SU-DHL-6 (cell line): Measurements from ENCODE around the gene SPEG.

Source experiments
- H2AFZ ChIP-seq: fragments of 200-600 bp; sonication (generic); 2 replicates; pipeline ENCODE4 v1.6.1; 2014; ENCODE audit warnings: low read depth, mild to moderate bottlenecking, moderate library complexity, mixed read lengths, antibody characterized with exemption, low read length; ENCODE audit not compliant: severe bottlenecking
- H3F3A ChIP-seq: fragments of 200-600 bp; shearing (Covaris generic); 2 replicates; pipeline ENCODE4 v1.6.0; 2016; ENCODE audit warnings: antibody characterized with exemption, mild to moderate bottlenecking; ENCODE audit not compliant: insufficient read depth
- H3K27ac ChIP-seq: fragments of 200-600 bp; sonication (generic); 2 replicates; pipeline ENCODE4 v1.5.1; 2016; ENCODE audit warnings: low read depth, mild to moderate bottlenecking, low read length, moderate library complexity, mixed read lengths
- H3K27me3 ChIP-seq: fragments of 200-600 bp; sonication (generic), shearing (Covaris generic); 2 replicates; pipeline ENCODE4 v1.6.0; 2014; ENCODE audit warnings: mild to moderate bottlenecking, low read length
- H3K36me3 ChIP-seq: fragments of 200-600 bp; sonication (generic); 2 replicates; pipeline ENCODE4 v1.6.1; 2014; ENCODE audit warnings: mild to moderate bottlenecking, low read length, mixed read lengths
- H3K4me2 ChIP-seq: fragments of 300-600, 200-600 bp; shearing (Covaris generic), sonication (generic); 2 replicates; pipeline ENCODE4 v1.6.0; 2014; ENCODE audit warnings: low read length, low read depth, mild to moderate bottlenecking; ENCODE audit not compliant: poor library complexity, severe bottlenecking
- H3K4me3 ChIP-seq: fragments of 200-600 bp; sonication (generic); 2 replicates; pipeline ENCODE4 v1.5.1; 2014; ENCODE audit warnings: antibody characterized with exemption, low read length, mild to moderate bottlenecking, mixed read lengths; ENCODE audit not compliant: insufficient read depth, poor library complexity, severe bottlenecking
- H3K79me2 ChIP-seq: fragments of 200-600 bp; sonication (generic); 2 replicates; pipeline ENCODE4 v1.6.1; 2014; ENCODE audit warnings: mild to moderate bottlenecking, low read length, moderate library complexity; ENCODE audit not compliant: insufficient read depth
- H3K9ac ChIP-seq: fragments of 200-600 bp; sonication (generic); 2 replicates; pipeline ENCODE4 v1.7.0; 2014; ENCODE audit warnings: mild to moderate bottlenecking, low read length
- H3K9me2 ChIP-seq: fragments of 200-600 bp; sonication (generic); replicated peaks from 2 replicates; pipeline ENCODE4 v1.6.1; 2014; ENCODE audit warnings: low read length; ENCODE audit not compliant: insufficient read depth
- H3K9me3 ChIP-seq: fragments of 200-600 bp; sonication (generic); 2 replicates; pipeline ENCODE4 v1.6.1; 2014; ENCODE audit warnings: low read length, mixed read lengths; ENCODE audit not compliant: insufficient read depth
- H4K20me1 ChIP-seq: fragments of 200-600 bp; sonication (generic); 2 replicates; pipeline ENCODE4 v1.6.1; 2014; ENCODE audit warnings: low read depth, mild to moderate bottlenecking, antibody characterized with exemption, low read length, moderate library complexity, mixed read lengths
- EZH2phosphoT487 ChIP-seq: fragments of 200-600 bp; sonication (generic), shearing (Covaris generic); conservative IDR thresholded peaks from 2 replicates; pipeline ENCODE4 v1.6.1; 2018; ENCODE audit warnings: mild to moderate bottlenecking, antibody characterized with exemption, low read length, moderate library complexity, mixed read lengths
- TF ChIP-seq, protein P1 (sequence below): fragments of 200-600 bp; sonication (generic); IDR thresholded peaks from one replicate; pipeline ENCODE4 v1.5.1; 2017; ENCODE audit warnings: antibody characterized with exemption, mild to moderate bottlenecking, low read length, moderate library complexity; ENCODE audit not compliant: insufficient read depth, poor library complexity, severe bottlenecking

The SPEG gene

DNA sequence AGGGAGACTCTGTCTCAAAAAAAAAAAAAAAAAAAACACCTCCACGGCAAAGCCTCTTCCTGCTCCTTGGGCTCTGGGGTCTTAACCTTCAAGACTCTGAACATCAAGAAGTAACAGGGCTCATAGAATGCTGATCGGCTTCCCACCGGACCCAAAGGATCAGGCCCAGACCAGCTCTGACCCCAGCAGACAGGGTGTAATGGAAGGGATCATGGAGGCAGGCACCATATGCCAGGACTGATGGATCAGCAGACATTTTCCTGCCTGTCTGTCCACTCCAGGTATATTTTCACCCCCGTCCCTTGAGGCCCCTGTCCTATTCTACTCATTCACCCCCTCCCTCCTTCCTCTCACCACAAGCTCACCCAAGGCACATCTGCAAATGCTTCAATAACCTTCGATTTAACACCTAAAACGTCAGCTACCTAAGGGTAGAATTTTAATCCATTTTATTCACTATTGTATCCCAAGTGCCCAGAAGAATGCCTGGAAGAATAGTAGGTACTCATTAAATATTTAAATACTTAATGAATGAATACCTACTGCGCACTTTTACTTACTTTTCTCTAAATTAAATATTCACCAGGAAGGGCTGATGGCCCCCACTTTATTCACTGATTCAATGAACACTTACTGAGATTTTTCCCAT, 4.6 kb upstream of the SPEG start:
- Histone ChIP-seq H2AFZ (no peak overlapping the region), H3K27ac (no peak overlapping the region), H3K9me2 (no peaks in the 10 kb centered on the region), H3F3A (no peaks in the 10 kb centered on the region), H4K20me1 (no peaks in the 10 kb centered on the region), H3K79me2 (no peaks in the 10 kb centered on the region), H3K4me2 (no peak overlapping the region), H3K36me3 (no peaks in the 10 kb centered on the region), H3K27me3 (no peaks in the 10 kb centered on the region), H3K9me3 (no peaks in the 10 kb centered on the region), H3K4me3 (no peak overlapping the region), H3K9ac (no peak overlapping the region)
- TF ChIP-seq, protein P1, sequence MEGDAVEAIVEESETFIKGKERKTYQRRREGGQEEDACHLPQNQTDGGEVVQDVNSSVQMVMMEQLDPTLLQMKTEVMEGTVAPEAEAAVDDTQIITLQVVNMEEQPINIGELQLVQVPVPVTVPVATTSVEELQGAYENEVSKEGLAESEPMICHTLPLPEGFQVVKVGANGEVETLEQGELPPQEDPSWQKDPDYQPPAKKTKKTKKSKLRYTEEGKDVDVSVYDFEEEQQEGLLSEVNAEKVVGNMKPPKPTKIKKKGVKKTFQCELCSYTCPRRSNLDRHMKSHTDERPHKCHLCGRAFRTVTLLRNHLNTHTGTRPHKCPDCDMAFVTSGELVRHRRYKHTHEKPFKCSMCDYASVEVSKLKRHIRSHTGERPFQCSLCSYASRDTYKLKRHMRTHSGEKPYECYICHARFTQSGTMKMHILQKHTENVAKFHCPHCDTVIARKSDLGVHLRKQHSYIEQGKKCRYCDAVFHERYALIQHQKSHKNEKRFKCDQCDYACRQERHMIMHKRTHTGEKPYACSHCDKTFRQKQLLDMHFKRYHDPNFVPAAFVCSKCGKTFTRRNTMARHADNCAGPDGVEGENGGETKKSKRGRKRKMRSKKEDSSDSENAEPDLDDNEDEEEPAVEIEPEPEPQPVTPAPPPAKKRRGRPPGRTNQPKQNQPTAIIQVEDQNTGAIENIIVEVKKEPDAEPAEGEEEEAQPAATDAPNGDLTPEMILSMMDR, result no peak
- TF ChIP-seq EZH2phosphoT487, result no peak

DNA sequence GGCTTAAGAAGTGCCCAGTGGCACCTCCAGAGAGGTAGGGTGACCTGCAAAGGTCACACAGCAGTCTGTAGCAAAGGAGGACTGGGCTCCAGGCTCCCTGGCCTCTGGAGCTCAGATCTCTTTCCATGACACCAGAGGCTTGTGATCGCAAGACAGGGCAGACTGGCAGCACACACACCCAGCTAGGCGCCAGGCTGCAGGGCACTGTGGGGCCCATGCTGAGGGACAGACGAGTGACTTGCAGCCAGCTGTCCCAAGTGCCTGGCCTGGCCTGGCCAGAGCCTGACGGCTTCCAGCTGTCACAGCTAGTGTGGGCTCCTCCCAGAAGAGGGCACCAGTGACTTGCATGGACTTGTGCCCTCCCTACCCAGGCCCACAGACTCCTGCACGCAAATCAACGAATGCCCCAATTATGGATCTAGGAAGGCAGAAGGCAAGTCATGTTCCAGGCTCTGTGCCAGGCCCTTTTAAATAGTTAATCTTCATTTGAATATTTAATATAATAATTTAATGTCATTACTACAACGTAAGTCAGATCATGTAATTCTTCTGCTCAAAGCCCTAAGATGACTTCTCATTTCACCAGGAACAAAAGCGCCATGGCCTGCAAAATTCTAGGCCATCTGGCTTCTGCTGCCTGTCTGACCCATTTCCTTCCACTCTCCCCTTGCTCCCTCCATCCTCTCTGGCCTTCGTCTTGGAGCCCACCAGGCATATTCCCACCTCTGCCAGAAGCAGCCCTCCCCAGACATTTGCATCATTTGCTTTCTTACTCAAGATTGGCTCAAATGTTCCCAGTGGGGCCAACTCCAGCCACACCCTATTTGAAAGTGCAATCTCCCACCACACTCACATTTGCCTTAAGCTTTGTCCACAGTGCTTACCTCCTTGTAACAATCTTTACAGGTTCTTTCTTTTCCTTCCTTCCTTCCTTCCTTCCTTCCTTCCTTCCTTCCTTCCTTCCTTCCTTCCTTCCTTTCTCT, 3.7 kb upstream of the SPEG start:
- TF ChIP-seq, protein P1, result no peak
- TF ChIP-seq EZH2phosphoT487, result no peak
- Histone ChIP-seq H3K9ac (no peak overlapping the region), H3K27me3 (no peaks in the 10 kb centered on the region), H3K27ac (no peak overlapping the region), H3K9me2 (no peaks in the 10 kb centered on the region), H3K36me3 (no peaks in the 10 kb centered on the region), H3F3A (no peaks in the 10 kb centered on the region), H4K20me1 (no peaks in the 10 kb centered on the region), H3K4me3 (no peak overlapping the region), H3K4me2 (no peak overlapping the region), H3K9me3 (no peaks in the 10 kb centered on the region), H2AFZ (no peak overlapping the region), H3K79me2 (no peaks in the 10 kb centered on the region)

DNA sequence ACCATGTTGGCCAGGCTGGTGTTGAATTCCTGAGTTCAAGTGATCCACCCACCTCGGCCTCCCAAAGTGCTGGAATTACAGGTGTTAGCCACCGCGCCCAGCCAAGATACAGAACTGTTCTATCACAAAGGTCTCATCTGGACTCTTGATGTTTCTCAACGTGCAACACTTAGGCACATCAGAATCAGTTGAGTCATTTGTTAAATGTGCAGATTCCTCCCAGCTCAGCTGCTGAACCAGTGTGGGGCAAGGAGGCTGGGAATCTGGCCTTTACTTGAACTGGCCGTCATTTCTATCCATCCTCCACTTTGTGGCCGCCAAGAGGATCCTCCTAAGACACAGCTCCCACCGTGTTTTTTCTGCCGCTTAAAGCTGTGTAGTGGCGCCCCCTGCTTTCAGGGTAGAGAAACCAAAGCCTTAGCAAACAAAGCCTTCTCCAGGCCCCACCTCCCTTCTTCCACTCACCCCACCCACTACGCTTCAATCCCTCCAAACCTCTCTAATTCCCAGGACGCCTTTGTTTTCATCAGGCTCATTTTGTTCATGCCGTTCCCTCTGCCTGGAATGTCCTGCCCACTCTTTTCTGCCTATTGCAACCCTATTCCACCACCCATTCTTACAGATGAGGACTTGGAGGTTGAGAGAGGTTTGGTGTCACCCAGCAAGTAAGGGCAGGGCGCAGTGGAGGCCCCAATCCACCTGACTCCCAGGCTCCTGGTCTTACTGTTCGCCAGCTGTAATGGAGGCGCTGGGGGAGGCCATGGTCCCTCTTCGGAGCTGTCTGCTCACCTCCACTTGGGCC, 776 bp upstream of the SPEG start:
- TF ChIP-seq, protein P1, result peak; percentile 48
- TF ChIP-seq EZH2phosphoT487, result no peak
- no peaks in the 10 kb centered on the region for H4K20me1 ChIP-seq
- H2AFZ ChIP-seq, result no peak overlapping the region
- no peak overlapping the region for H3K27ac ChIP-seq
- H3K9me2 ChIP-seq, result no peaks in the 10 kb centered on the region
- no peaks in the 10 kb centered on the region for H3K9me3 ChIP-seq
- no peaks in the 10 kb centered on the region for H3K36me3 ChIP-seq
- no peaks in the 10 kb centered on the region for H3K27me3 ChIP-seq
- H3K4me2 ChIP-seq, result no peak overlapping the region
- H3K9ac ChIP-seq, result no peak overlapping the region
- no peaks in the 10 kb centered on the region for H3K79me2 ChIP-seq
- H3K4me3 ChIP-seq, result no peak overlapping the region
- no peaks in the 10 kb centered on the region for H3F3A ChIP-seq
